HG02943 (cell line): ENCODE data around the gene TULP1.
"Not testable (repeated sequence)": the region's sequence is repeated elsewhere in the genome, so short reads cannot be mapped to it uniquely, and the experiment has no call there.

ENCODE experiments used
- ATAC-seq: cut with Tn5 transposase; IDR thresholded peaks from one replicate; pipeline ENCODE4 v1.9.1; 2021; ENCODE audit warnings: mild to moderate bottlenecking, low read depth, moderate library complexity; ENCODE audit not compliant: unreplicated experiment

Gene TULP1

GRCh38 chr6:35522660-35523658 is 10.3 kb upstream of the TULP1 start:
- ATAC-seq: no peak

DNA sequence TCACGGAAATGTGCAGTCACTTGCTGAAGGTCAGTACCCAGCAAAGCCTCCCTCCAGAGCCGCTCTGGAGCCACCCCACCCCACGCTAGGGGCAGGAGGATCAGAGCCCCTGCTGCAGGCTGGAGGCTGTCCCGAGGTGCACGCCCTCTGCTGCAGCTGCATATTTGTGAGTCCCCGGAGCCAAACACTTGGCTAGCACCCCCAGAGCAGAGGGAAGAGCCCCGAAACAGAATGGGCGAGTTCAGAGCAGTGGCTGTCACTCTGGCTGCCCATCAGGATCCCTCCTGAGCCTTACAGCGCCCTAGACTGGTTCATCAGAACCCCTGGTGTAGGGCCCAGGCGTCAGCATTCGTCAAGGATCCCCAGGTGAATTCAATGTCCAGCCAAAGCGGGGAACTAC is 9.5 kb upstream of the TULP1 start:
- ATAC-seq: no peak

GRCh38 chr6:35521235-35521634 is 8.5 kb upstream of the TULP1 start:
- ATAC-seq: no peak

- ATAC-seq: no peak
Observed at GRCh38 chr6:35519313-35520015, 6.8 kb upstream of the TULP1 start.

- ATAC-seq: no peak
Observed at GRCh38 chr6:35518566-35519312, 6.0 kb upstream of the TULP1 start.

- ATAC-seq: not testable (repeated sequence)
Observed at GRCh38 chr6:35517978-35518377, 5.3 kb upstream of the TULP1 start.

DNA sequence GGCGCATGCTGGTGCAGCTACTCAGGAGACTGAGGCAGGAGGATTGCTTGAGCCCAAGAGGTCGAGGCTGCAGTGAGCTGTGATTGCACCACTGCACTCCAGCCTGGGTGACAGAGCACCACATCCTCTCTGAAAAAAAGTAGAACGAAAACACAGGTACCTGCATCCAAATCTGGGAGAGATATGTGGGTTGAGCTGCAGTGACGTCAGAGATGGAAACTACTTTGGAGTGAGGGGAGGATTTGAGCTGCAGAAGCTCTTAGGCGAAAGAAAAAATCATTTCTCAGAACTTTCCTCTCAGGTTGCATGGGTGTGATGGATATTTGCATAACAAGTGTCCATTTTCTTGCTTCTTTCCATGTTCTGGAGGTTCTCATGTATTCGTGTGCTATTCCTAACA is 4.0 kb upstream of the TULP1 start:
- ATAC-seq: no peak

GRCh38 chr6:35515939-35516338 is 3.2 kb upstream of the TULP1 start:
- ATAC-seq: not testable (repeated sequence)

DNA sequence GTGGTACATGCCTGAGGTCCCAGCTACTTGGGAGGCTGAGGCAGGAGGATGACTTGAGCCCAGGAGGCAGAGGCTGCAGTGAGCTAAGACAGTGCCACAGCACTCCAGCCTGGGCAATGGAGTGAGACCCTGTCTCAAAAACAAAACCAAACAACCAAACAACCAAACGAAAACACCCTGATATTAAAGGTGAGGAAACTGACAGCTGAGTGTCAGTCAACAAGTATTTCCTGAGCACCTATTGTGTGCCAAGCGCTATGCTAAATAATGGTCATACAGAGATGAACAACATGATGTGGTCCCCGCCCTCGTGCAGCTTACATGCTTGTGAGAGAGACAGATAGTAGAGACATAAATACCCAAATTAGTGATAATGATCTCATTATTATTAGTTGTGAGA is 1.9 kb upstream of the TULP1 start:
- ATAC-seq: no peak

- no peak for ATAC-seq
Observed at GRCh38 chr6:35512006-35512405, 690 bp downstream of the TULP1 start.

- ATAC-seq: no peak
Observed at GRCh38 chr6:35511562-35511941, 1.1 kb downstream of the TULP1 start.

GRCh38 chr6:35510916-35511561 is 1.7 kb downstream of the TULP1 start:
- no peak for ATAC-seq

GRCh38 chr6:35508542-35508941 is 4.2 kb downstream of the TULP1 start:
- ATAC-seq: no peak

DNA sequence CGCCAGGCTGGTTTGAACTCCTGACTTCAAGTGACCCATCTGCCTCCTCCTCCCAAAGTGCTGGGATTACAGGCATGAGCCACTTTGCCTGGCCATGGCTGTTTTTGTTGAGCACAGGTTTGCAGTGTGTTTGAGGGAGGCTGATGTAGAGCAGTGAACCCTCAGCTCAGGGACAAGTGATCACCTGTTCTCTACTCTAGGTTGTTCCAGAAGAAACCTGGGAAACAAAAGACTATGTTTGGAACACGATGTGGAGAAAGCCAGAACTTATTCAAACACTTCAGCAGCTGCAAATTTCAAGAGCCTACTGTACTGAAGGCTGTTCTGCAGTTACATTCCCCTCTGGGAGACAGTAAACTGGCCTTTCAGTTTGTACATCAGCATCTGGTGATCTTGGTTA is 4.7 kb downstream of the TULP1 start:
- no peak for ATAC-seq

DNA sequence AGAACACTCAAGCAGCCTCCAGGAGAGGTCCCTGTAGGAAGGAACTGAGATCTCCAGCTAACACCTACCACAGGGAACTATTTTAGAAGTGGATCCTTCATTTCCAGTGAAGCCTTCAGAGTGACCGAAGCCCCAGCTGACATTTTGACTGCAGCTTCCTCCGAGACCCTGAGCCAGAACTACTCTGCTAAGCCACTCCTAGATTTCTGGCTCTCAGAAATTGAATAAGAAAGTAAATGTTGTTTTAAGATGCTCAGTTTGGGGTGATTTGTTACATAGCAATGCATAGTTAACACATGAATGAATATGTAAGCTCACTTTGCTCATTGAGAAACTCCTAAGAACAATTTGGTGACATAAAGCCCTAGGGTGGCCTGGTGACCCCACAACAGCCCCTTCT is 5.5 kb downstream of the TULP1 start:
- ATAC-seq: no peak

DNA sequence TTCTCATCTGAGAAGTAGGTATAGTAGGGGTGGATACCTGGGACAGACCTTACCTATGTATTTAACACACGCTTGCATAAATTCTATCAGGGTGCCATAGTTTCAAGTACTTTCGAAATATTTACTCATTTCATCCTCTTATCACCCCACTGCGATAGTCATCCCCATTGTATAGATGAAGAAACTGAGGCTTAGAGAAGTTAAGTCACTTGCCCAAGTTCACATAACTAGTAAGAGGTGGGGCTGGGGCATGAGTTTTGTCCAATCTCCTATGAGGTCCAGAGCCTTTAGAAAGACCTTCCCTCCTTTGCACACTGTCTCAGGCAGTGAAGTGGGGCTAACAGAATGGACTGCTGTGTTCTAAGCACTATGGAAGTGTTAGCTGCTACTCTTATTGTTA is 6.2 kb downstream of the TULP1 start:
- no peak for ATAC-seq

DNA sequence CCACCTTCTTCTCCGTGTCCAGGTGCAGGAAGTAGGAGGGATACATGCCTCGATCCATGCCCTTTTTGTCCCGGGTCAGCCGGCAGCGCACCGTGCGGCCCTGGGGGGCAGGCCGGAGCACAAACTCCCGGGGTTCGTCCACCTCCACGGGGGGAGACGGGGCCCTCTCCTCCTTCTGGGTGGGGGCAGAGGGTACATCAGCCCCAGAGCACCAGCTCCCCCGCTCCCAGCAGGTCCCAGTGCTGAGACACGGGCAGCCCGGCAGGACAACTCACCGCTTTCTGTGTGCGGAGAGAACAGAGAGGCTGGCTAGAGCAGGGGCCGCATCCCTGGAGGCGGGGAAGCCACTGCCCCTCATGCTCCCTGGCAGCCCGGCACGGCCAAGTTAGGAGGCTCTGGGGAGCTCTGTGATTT is 6.7 kb downstream of the TULP1 start:
- no peak for ATAC-seq

DNA sequence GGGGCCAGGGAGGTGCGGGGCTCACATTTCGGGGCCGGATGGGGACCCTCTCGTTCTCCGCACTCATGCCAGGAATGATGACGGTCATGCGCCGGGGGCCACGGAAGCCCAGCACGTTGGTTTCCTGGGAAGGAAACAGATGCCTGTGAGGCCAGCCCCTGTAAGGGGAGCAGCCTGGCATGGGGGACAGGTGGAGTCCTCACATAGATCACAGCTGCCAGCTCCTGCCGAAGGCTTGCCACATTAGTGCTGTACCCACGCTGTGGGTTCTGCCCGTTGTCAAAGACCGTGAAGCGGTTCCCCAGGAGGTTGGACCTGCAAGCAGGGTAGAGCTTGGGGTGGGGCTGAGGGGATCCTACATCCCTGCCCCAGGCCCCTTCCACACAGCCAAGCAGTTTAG is 9.2 kb downstream of the TULP1 start:
- no peak for ATAC-seq

DNA sequence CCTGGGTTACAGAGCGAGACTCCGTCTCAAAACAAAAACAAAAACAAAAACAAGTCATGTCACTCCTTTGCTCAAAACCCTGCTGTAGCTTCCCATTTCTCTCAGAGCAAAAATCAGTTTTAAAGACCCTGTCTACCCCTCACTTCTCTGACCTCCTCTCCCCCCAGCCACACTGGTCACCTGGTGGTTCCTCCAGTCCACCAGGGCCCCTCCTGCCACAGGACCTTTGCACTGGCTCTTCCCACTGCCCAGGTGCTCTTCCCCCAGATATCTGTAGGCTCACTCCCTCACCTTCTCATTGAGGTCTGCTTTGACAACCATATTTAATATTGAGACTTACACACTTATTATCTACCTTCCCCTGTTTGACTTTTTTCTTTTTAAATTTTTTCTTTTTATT is 10.9 kb downstream of the TULP1 start:
- ATAC-seq: no peak

DNA sequence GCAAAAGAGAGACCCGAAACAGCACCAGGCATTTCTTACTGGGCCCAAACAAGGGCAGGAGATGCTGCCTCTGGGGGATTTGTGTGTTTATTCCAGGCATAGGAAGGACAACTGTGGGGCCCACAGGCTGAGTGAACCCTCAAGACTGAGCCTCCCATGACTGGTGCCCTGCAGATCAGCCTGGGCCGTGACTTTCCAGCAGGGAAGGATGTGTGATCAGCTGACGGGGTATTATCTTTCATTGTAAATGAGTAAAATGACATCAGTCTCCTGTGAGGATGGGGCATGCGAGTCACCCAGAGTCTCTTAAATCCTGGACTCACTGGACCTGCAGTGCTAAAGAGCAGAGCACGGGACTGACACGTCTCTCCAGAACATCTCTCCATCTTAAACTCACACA is 11.9 kb downstream of the TULP1 start:
- no peak for ATAC-seq

- ATAC-seq: no peak
Observed at GRCh38 chr6:35499372-35499771, 13.3 kb downstream of the TULP1 start.
